ENCODE results near the gene FLYWCH1. TPM values are rescaled to one million over a fixed set of nuclear protein-coding genes. Genes with fewer than 3 reads are reported as not detected.

The FLYWCH1 gene
- total and polyA plus RNA-seq, 2 of the 8 experiments (the other 6 are each of a cell fraction or from before 2014, with no cell fraction given), result 12.4 to 23.5 TPM

- no peak overlapping the region for H2BK20ac ChIP-seq (ENCODE audit: low read length)
- ChIA-PET CTCF (ENCODE audit: partially characterized antibody) (interaction anchor here (0.9 to 4.9 kb wide), 4 partner anchors 12 to 110 kb away, joined by 3 to 41 read pairs (median 6); partner anchors contain the start of gene KREMEN2), POLR2A (ENCODE audit: partially characterized antibody) (interaction anchor here (1.1 to 3.2 kb wide), 4 partner anchors 9 to 17 kb away, joined by 3 to 9 read pairs (median 4); partner anchors contain the start of gene KREMEN2)
- H3K9me3 ChIP-seq (ENCODE audit: insufficient read depth in 2 of 2, low read depth in 1 of 2, low read length in 1 of 2), result no peaks in the 10 kb centered on the region
- no peak overlapping the region for H4K91ac ChIP-seq (replicated peaks; ENCODE audit: insufficient read length, low read length)
- H4K20me1 ChIP-seq (replicated peaks in 1 of 2; ENCODE audit: control insufficient read depth in 1 of 2, insufficient read depth in 2 of 2, low read length in 2 of 2), result no peaks in the 10 kb centered on the region
- no peak overlapping the region for H2BK12ac ChIP-seq (ENCODE audit: low read depth, low read length)
- no peak overlapping the region for H2BK15ac ChIP-seq (ENCODE audit: low read length)
- H3K4me1 ChIP-seq (replicated peaks in 1 of 4; ENCODE audit: control insufficient read depth in 3 of 4, insufficient read depth in 4 of 4, low read length in 3 of 4), result peaks cover 0 to 3% (median under 1%) of the 10 kb centered on the region in 4 experiments; a peak in 3 of 7 replicates
- no peaks in the 10 kb centered on the region for H3K79me2 ChIP-seq (ENCODE audit: control insufficient read depth in 1 of 2, insufficient read depth in 2 of 2, low read length in 2 of 2)
- FAIRE-seq (no peak), DNase-seq (ENCODE audit: low read depth in 1 of 2, low spot score in 2 of 2) (no peak)
- no peak overlapping the region for H2BK120ac ChIP-seq (replicated peaks; ENCODE audit: low read depth, low read length)
- H2BK5ac ChIP-seq (ENCODE audit: low read depth, low read length), result no peak overlapping the region
- H4K8ac ChIP-seq (ENCODE audit: extremely low read depth, insufficient read depth, low read length), result no peak overlapping the region
- H3K27me3 ChIP-seq (replicated peaks in 1 of 4; ENCODE audit: control insufficient read depth in 3 of 4, extremely low read depth in 1 of 4, insufficient read depth in 3 of 4, low read length in 3 of 4), result no peaks in the 10 kb centered on the region
- H3K18ac ChIP-seq (ENCODE audit: extremely low read depth, low read length), result no peak overlapping the region; the same call in 1 of the 2 replicates
- H3K4ac ChIP-seq (replicated peaks; ENCODE audit: insufficient read length, low read depth, low read length), result no peak overlapping the region
- H3K56ac ChIP-seq (replicated peaks; ENCODE audit: insufficient read length, low read depth, low read length), result no peak overlapping the region
- TF ChIP-seq EP300 (IDR thresholded peaks at IDR 0.05; ENCODE audit: borderline replicate concordance in 1 of 2, low read depth in 2 of 2, low read length in 2 of 2) (no peak), RXRA (IDR thresholded peaks at IDR 0.05; ENCODE audit: insufficient read depth, low read depth, low read length) (no peak), ATF3 (IDR thresholded peaks at IDR 0.05; ENCODE audit: insufficient read depth, low read depth, low read length) (no peak), RNF2 (IDR thresholded peaks at IDR 0.05; ENCODE audit: borderline replicate concordance, low read depth, low read length, missing control alignments, poor library complexity, severe bottlenecking) (no peak), POLR2AphosphoS5 (IDR thresholded peaks at IDR 0.05; ENCODE audit: low read depth, low read length) (no peak), USF2 (IDR thresholded peaks at IDR 0.05; ENCODE audit: low read length) (no peak)
- H2AFZ ChIP-seq (ENCODE audit: low read length), result no peak overlapping the region
- H3K4me2 ChIP-seq (ENCODE audit: insufficient read depth in 1 of 2, low read depth in 2 of 2, low read length in 2 of 2), result no peak overlapping the region
- H3K27ac ChIP-seq (ENCODE audit: low read depth, low read length), result no peak overlapping the region
- WGBS, 2 experiments (ENCODE audit: extremely low coverage in 1 of 2, insufficient coverage in 1 of 2, insufficient read length in 1 of 2, insufficient replicate concordance in 2 of 2, low coverage in 1 of 2, low lambda C conversion rate in 2 of 2, missing lambda C conversion rate in 1 of 2), result 96% methylated on average over 36 of the region's 36 CpGs; no CpG with 5 or more reads in 1 of the 2 experiments
- H3K9ac ChIP-seq (replicated peaks in 1 of 4; ENCODE audit: extremely low read depth in 1 of 4, low read depth in 3 of 4, low read length in 3 of 4), result no peak overlapping the region
- no peak overlapping the region for H3K14ac ChIP-seq (ENCODE audit: insufficient read length)
- H2AK5ac ChIP-seq (ENCODE audit: low read depth, low read length), result no peak overlapping the region
- H4K5ac ChIP-seq (ENCODE audit: insufficient read length, low read depth, low read length), result no peak overlapping the region
- no peaks in the 10 kb centered on the region for H3K23me2 ChIP-seq (ENCODE audit: low read depth, low read length)
- no peak overlapping the region for H3K23ac ChIP-seq (ENCODE audit: insufficient read length)
- H3K36me3 ChIP-seq (ENCODE audit: control insufficient read depth in 2 of 4, insufficient read depth in 4 of 4, low read length in 3 of 4), result no peaks in the 10 kb centered on the region
- H3K79me1 ChIP-seq (ENCODE audit: low read depth, low read length), result no peaks in the 10 kb centered on the region
- no peak overlapping the region for H3K4me3 ChIP-seq (ENCODE audit: extremely low read depth in 1 of 4, insufficient read depth in 2 of 4, low read depth in 3 of 4, low read length in 4 of 4)
Observed at GRCh38 chr16:2948807-2949704, 37.3 kb downstream of the FLYWCH1 start.

Measured in H1 (cell line).